ENCODE data around the gene TEX14. TPM values are rescaled to one million over a fixed set of nuclear protein-coding genes. Genes with fewer than 3 reads are reported as not detected.

Gene TEX14
- total and polyA plus RNA-seq, 12 donors = 0.05 to 0.88 (median 0.14) TPM; not detected in 4

GRCh38 chr17:58631523-58632323 lies 60.1 kb downstream of the TEX14 start:
- intact Hi-C loops (cut with DNase I) = loop anchor here in 7 of 10 donors (1.0 to 10.0 kb wide), 12 partner anchors 27 to 277 kb away; partner anchors contain the start of genes RAD51C (in 3 of the 7), TEX14 (in 3 of the 7) and SUPT4H1 (in 1 of the 7)
- 1% methylated on average over 30 of the region's 30 CpGs for WGBS, 2 donors
- Histone ChIP-seq H3K36me3 (no peaks in the 10 kb centered on the region), H3K4me1 (peaks cover 0 to 19% (median 9%) of the 10 kb centered on the region in 9 donors), H3K27ac (peak overlapping the region; percentile 9 to 89 (median 86)), H3K9me3 (no peaks in the 10 kb centered on the region), H3K27me3 (no peaks in the 10 kb centered on the region), H3K4me3 (peak overlapping the region in 9 of 10 donors; percentile 32 to 50 (median 42))
- DNase-seq (peak; percentile 92 to 96), ATAC-seq (peak; percentile 96 to 98 (median 97))
- TF ChIP-seq, protein P1, sequence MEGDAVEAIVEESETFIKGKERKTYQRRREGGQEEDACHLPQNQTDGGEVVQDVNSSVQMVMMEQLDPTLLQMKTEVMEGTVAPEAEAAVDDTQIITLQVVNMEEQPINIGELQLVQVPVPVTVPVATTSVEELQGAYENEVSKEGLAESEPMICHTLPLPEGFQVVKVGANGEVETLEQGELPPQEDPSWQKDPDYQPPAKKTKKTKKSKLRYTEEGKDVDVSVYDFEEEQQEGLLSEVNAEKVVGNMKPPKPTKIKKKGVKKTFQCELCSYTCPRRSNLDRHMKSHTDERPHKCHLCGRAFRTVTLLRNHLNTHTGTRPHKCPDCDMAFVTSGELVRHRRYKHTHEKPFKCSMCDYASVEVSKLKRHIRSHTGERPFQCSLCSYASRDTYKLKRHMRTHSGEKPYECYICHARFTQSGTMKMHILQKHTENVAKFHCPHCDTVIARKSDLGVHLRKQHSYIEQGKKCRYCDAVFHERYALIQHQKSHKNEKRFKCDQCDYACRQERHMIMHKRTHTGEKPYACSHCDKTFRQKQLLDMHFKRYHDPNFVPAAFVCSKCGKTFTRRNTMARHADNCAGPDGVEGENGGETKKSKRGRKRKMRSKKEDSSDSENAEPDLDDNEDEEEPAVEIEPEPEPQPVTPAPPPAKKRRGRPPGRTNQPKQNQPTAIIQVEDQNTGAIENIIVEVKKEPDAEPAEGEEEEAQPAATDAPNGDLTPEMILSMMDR (IDR thresholded peaks at IDR 0.05) = peak in 5 of 9 donors; percentile 24 to 52 (median 45)

DNA sequence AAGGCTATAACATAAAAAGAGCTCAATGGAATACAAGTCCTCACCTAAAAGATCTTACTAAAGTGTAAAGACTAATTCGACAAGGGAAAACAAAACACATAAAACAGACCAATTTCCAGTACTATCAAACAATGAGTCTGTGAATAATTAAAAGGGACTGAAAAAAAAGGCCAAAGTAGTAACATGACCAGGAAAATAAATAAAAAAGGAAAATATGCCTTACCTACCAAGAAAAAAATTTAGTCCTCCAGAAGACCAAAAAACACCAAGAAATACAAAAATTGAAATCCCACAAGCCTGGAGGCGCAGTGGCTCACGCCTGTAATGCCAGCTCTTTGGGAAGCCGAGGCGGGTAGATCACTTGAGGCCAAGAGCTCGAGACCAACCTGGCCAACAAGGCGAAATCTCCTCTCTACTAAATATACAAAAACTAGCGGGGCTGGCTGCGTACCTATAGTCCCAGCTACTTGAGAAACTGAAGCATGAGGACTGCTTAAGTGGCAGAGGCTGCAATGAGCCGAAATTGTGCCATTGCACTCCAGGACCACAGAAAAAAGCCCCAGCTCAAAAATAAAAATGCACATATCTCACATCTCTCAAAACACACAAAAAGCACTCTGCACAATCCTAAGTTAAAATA lies 60.8 kb downstream of the TEX14 start:
- peaks cover 0 to 22% (median 9%) of the 10 kb centered on the region in 9 donors for H3K4me1 ChIP-seq
- peak overlapping the region in 9 of 10 donors; percentile 75 to 89 (median 87) for H3K27ac ChIP-seq
- no peaks in the 10 kb centered on the region for H3K27me3 ChIP-seq
- DNase-seq (peak in 1 of 2 donors; percentile 6), ATAC-seq (peak in 4 of 8 donors; percentile 2 to 7 (median 4))
- H3K4me3 ChIP-seq = peak overlapping the region in 7 of 10 donors; percentile 39 to 50 (median 43)
- H3K9me3 ChIP-seq = no peaks in the 10 kb centered on the region
- 32 to 34% methylated on average over 10 of the region's 10 CpGs for WGBS, 2 donors
- intact Hi-C loops (cut with DNase I) = loop anchor here in 6 of 10 donors (1.0 to 10.0 kb wide), 8 partner anchors 44 to 276 kb away; partner anchors contain the start of genes RAD51C (in 2 of the 6), TEX14 (in 2 of the 6) and SUPT4H1 (in 1 of the 6)
- TF ChIP-seq, protein P1 (IDR thresholded peaks at IDR 0.05) = no peak
- no peaks in the 10 kb centered on the region for H3K36me3 ChIP-seq

- ATAC-seq = peak in 1 of 8 donors; percentile 15
- no peak for DNase-seq
Observed at GRCh38 chr17:58626905-58627304, 64.9 kb downstream of the TEX14 start.

More at GRCh38 chr17:58626905-58627304, 64.9 kb downstream of the TEX14 start:
- Histone ChIP-seq H3K9me3 (no peaks in the 10 kb centered on the region), H3K4me1 (peaks cover 0 to 17% (median 5%) of the 10 kb centered on the region in 9 donors), H3K27ac (peak overlapping the region in 1 of 10 donors; percentile 59), H3K27me3 (no peaks in the 10 kb centered on the region), H3K36me3 (no peaks in the 10 kb centered on the region), H3K4me3 (no peak overlapping the region)
- WGBS, 2 donors = 67 to 76% methylated on average over 1 of the region's 1 CpG
- intact Hi-C loops (cut with DNase I) = no loop called here
- TF ChIP-seq, protein P1 (IDR thresholded peaks at IDR 0.05) = no peak
